HuH-7.5 (cell line): ENCODE results near the gene WDR83.
"Not testable (repeated sequence)": the region's sequence is repeated elsewhere in the genome, so short reads cannot be mapped to it uniquely, and the experiment has no call there.

Experiments
- DNase-seq: peaks from one replicate; pipeline ENCODE4 v3.0.0; 2011; ENCODE audit warnings: low spot score

The WDR83 gene

GRCh38 chr19:12656899-12657571 is 9.6 kb upstream of the WDR83 start:
- no peak for DNase-seq

DNA sequence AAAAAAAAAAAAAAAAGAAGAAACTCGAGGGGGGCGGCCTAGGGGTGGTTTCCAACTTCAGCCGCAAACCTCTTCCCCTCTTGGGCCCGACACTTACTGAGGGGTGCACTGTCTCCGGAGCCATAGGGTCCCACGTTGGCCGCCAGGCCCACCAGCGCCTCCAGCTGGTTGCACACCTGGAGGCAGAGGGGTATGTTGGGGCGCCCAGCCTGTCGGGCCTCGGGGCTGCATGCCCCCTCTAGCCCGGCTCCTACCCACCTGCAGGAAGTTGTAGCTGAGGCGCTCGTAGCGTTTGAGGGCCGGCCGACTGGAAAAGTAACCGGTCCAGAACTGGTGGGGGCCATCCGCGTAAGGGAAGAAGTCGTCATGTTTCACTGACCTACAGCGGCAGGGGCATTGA is 8.6 kb upstream of the WDR83 start:
- no peak for DNase-seq

DNA sequence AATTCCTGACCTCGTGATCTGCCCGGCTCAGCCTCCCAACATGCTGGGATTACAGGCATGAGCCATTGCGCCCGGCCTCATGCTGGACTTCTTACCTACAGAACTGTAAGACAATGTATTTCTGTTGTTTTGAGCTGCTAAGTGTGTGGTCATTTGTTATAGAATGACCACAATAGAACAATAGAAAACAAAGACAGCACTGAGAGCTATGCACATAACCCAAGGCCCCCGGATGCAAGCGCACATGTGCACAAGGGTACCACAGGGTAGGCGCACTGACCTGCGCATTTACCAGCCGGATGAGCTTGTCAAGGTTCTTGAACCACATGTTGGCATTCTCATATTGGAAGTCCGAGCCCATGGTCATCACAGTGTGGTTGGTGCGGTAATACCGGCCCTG is 5.6 kb upstream of the WDR83 start:
- no peak for DNase-seq

DNA sequence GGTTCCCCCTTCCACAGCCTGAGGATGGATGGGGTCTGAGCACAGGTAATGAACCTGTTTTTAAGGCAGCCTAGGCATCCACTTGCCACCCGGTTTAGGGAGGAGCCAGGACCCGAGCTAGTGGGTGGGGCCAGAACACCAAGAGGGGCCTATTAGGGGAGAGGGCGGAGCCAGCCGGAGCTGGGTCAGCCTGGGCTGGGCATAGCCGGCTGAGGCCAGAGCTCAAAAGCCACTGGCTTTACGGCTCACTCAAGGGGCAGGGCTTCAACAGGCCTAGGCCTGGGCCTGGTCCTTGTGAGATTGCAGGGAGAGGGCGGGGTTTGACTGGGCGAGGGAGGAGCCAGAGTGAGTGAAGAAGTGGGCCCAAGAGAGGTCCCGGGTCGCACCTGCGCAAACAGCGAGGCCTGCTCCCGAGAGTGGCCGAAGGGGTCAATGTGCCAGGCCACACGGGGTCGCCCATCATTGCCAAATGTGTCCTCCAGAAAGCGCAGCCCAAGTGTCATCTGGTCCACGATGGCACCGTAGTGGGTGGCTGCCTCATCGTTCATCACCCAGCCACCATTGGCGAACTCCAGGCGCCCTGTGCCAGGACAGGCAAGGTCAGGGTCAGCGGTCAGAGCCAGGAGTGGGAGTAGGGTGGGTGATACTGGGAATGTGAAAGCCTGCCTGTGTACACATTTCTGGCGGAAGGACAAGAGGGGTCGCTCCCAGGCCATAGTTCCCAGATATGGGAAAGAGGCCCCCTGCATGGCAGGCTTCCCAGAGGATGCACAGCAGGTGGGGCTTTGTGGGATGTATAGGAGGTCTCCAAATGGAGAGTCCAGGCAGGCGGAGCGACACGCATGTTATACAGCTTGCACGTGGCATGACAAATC is 2.0 kb upstream of the WDR83 start:
- DNase-seq, result no peak

- no peak for DNase-seq
These were observed 1.4 kb upstream of the WDR83 start for GRCh38 chr19:12665281-12665573.

DNA sequence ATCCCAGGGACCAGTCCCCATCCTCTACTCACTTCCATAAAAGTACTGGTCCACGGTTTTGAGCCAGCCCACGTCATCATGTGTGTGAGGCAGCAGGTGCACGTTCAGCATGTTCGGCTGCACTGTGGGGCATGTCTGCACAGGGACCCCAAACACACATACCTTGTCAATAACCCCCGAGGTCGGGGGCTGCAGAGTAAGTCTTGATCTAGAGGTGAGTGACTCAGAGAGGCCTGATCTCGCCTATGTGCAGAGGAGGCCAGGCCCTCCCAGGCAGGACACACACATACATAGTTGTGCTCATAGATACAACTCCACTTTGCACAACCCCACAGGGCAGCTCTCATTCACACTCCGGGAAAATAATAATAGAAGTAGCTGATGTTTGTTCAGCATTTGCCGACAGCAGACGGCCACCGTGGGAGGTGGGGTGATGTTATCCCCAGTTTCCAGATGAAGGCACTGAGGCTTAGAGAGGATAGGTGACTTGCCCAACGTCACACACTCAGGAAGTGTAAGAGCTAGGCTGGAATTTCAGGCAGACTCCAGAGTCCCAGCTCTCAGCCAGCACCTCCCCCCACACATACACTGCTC is 839 bp upstream of the WDR83 start:
- DNase-seq, result no peak

DNA sequence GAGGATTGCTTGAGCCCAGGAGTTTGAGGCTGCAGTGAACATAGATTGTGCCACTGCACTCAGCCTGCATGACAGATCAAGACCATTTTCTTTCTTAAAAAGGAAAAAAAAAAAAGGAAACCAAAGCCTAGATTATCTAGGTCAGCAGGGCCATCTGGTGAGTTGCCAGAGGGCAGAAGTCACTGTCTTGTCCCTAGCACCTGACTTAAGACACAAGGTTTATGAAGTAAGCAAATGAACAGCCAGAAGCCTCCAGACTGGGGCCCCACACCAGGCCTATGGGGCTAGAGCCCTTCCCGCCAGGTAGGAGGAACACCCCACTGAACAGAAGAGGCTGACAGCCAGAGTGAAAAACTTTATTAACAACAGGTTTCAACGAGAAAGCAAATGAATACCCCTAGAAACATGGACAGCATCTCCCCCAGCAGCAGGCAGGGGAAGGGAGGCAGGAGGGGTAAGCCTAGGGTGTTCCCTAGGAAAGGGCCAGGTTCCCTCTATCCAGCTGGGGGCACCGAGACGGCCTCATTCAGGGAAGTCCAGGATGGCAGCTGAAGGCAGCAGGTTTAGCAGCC is 1.2 kb downstream of the WDR83 start:
- no peak for DNase-seq

- DNase-seq, result no peak
These were observed 1.7 kb downstream of the WDR83 start for GRCh38 chr19:12668346-12668745.

GRCh38 chr19:12668932-12669269 is 2.3 kb downstream of the WDR83 start:
- peak; percentile 45 for DNase-seq

DNA sequence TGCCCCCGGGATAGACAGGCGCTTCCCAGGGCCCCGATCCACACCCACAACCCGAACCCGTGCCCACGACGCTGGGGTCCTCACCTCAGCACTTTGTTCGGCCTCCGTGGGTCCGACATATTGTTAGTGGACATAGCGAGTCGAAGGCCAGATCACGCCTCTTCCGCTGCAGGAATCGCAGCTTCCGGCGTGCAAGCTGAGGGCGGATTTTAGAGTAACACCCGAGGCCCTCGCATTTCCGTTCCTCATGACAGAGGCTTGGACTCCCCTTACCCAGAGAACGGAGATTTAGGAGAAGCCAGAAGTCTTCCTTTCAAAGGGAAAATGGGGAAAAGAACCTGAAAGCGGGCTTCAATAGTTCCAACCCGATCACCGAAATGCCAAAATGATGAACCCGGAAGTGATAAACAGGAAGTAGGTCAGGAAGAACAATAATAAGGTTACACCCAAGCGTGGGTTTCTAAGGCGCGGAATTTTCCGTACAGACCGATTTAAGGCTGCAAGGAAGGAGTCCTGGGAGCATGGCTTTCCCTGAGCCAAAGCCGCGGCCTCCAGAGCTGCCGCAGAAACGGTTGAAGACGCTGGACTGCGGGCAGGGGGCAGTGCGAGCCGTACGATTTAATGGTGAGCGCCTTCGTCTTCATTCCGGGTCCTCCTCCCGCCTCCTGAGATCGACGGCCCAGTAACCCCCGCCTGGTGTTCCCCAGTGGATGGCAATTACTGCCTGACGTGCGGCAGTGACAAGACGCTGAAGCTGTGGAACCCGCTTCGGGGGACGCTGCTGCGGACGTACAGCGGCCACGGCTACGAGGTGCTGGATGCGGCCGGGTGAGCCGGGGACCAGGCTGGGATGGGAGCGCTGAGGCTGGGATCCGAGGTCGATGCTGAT is 2.9 kb downstream of the WDR83 start:
- DNase-seq, result peak; percentile 85

- no peak for DNase-seq
These were observed 3.7 kb downstream of the WDR83 start for GRCh38 chr19:12670159-12670928.

DNA sequence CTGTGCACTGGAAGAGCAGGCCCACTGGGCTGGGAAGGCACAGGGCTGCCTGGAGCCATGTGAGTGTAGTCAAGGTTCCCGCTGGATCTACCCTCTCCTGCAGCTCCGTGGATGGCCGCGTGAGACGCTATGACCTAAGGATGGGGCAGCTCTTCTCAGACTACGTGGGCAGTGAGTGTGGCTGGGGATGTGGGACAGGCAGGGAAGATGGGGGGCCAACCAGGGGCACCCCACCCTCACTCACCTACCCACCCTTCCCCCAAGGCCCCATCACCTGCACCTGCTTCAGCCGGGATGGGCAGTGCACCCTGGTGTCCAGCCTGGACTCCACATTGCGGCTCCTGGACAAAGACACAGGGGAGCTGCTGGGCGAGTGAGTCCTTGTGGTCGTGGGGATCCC is 6.1 kb downstream of the WDR83 start:
- DNase-seq, result no peak

DNA sequence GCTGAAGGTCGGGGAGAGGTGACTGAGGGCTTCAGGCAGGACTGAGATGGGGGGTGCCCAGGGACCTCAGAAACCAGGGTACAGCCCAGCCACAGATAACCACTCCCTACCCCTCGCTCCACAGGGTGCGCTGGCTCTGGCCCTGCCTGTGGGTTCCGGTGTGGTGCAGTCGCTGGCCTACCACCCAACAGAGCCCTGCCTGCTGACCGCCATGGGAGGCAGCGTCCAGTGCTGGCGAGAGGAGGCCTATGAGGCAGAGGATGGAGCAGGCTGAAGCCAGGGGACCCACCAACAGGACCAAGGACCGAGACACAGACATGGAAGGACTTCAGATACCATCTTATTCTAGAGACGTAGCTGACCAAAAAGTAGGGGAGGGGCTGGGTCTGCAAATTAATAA is 8.8 kb downstream of the WDR83 start:
- no peak for DNase-seq

GRCh38 chr19:12675940-12676339 is 9.3 kb downstream of the WDR83 start:
- no peak for DNase-seq

DNA sequence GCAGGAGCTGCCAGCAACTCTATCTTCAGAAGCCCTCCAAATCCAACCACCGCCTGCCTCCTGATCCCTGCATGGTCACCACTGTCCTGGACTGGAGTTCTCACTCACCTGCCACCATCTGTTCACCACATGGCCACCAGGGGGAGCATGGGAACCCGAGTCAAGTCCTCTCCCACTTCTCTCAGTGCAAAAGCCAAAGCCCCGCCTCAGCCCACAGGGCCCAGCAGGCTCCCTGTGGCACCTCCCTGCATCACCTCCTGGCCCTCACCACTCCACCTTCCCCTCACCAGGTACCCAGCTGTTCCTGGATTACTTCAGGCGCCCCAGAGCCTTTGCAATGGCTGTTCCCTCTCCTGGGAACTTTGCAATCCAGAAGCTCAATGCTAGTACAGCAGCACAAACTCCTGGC is 9.8 kb downstream of the WDR83 start:
- DNase-seq, result peak; percentile 94

DNA sequence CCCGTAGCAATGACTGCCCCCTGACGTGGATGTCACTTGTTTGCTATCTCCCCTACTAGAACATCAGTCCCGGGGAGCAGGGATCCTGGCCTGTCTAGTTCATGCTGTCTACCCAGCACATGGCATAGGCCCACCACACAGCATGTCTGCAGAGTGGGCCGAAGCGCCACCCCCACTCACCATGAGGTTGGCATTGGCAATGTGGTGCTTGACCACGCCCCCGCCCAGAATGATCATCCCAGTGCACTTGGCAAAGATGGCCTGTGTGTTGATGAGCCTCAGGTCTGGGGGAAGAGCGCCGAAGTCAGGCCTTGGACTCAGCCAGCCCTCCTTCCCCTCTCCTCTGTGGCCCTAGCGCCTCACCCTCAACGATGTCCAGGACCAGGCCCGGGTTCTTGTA is 10.3 kb downstream of the WDR83 start:
- no peak for DNase-seq

DNA sequence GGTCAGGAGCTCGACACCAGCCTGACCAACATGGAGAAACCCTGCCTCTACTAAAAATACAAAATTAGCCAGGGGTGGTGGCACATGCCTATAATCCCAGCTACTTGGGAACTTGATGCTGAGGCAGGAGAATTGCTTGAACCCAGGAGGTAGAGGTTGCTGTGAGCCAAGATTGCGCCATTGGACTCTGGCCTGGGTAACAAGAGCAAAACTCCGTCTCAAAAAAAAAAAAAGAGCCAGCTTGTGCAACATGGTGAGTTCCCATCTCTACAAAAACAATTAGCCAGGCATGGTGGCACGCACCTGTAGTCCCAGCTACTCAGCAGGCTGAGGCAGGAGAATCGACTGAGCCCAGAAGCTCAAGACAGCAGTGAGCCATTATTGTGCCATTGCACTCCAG is 11.4 kb downstream of the WDR83 start:
- DNase-seq, result not testable (repeated sequence)

- DNase-seq, result no peak
These were observed 13.4 kb downstream of the WDR83 start for GRCh38 chr19:12680034-12680433.

GRCh38 chr19:12681074-12681987 is 14.7 kb downstream of the WDR83 start, which contains the start of gene DHPS:
TSS of gene DHPS (minus strand) at chr19:12681880. CDS start at chr19:12681766, 114 bp downstream.
- DNase-seq, result peak; percentile 95

DNA sequence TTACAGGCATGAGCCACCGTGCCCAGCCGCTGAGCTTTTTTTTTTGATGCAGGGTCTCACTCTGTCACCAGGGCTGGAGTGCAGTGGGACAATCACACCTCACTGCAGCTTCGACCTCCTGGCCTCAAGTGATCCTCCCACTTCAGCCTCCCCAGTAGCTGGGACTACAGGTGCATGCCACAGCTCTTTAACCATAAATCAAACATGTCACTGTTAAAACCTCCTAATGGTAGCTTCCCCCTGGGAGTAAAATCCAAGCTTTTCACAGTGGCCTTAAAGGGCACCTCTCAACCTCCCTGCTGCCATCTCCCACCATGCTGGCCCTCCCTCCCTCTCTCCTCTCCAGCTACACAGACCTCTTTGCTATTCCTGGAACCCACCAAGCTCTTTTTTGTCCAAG is 19.2 kb downstream of the WDR83 start:
- DNase-seq, result no peak
